ENCODE data around the gene ZBTB11. TPM values are rescaled to one million over a fixed set of nuclear protein-coding genes. Genes with fewer than 3 reads are reported as not detected.

ZBTB11 gene
- polyA plus RNA-seq, 3 donors = 5.1 to 20.2 (median 6.8) TPM

GRCh38 chr3:101640256-101640655, 36.7 kb downstream of the ZBTB11 start:
- Mint-ChIP-seq H3K4me3 (no peak overlapping the region), H3K27me3 (ENCODE audit: low read depth in 3 of 3) (peaks cover 0 to 2% (median 0%) of the 10 kb centered on the region in 3 donors), H3K27ac (no peak overlapping the region), H3K36me3 (peaks cover 1 to 4% of the 10 kb centered on the region in 2 donors), H3K4me1 (peaks cover 4% of the 10 kb centered on the region), H3K9me3 (no peaks in the 10 kb centered on the region)
- no peak for DNase-seq
- Histone ChIP-seq H3K4me2 (replicated peaks; ENCODE audit: extremely low read depth, low read length, poor library complexity, severe bottlenecking) (no peak overlapping the region), H3K27ac (ENCODE audit: low read depth in 1 of 2, low read length in 2 of 2) (no peak overlapping the region), H4K20me1 (ENCODE audit: insufficient read depth, low read length) (no peaks in the 10 kb centered on the region), H3K4me1 (ENCODE audit: control insufficient read depth in 1 of 2, insufficient read depth in 2 of 2, low read length in 2 of 2) (no peaks in the 10 kb centered on the region), H3K9me3 (replicated peaks in 1 of 2; ENCODE audit: control insufficient read depth in 1 of 2, insufficient read depth in 1 of 2, low read length in 2 of 2) (no peaks in the 10 kb centered on the region), H3K36me3 (replicated peaks in 1 of 2; ENCODE audit: control insufficient read depth in 1 of 2, insufficient read depth in 2 of 2, low read length in 2 of 2) (no peaks in the 10 kb centered on the region), H3K4me3 (replicated peaks in 1 of 3; ENCODE audit: low read depth in 2 of 3, low read length in 3 of 3) (no peak overlapping the region), H2AFZ (ENCODE audit: insufficient read depth, low read depth, low read length, poor library complexity, severe bottlenecking) (no peak overlapping the region), H3K9ac (ENCODE audit: insufficient read depth, low read length, poor library complexity, severe bottlenecking) (no peak overlapping the region), H3K27me3 (ENCODE audit: control insufficient read depth in 2 of 2, insufficient read depth in 2 of 2, low read length in 2 of 2) (no peaks in the 10 kb centered on the region), H3K79me2 (ENCODE audit: insufficient read depth, low read length) (no peaks in the 10 kb centered on the region)
- intact Hi-C loops (cut with micrococcal nuclease) = no loop called here
- no peak for TF ChIP-seq CTCF (IDR thresholded peaks at IDR 0.05)
- 100% methylated on average over 2 of the region's 10 CpGs for WGBS (ENCODE audit: insufficient coverage)

- no peak overlapping the region for H3K4me3 ChIP-seq (replicated peaks in 1 of 3; ENCODE audit: low read depth in 2 of 3, low read length in 3 of 3)
- Mint-ChIP-seq H3K27me3 (ENCODE audit: low read depth in 3 of 3) (peaks cover 0 to 2% (median 2%) of the 10 kb centered on the region in 3 donors), H3K4me3 (no peak overlapping the region), H3K9me3 (no peaks in the 10 kb centered on the region), H3K4me1 (peaks cover 4% of the 10 kb centered on the region), H3K27ac (peak overlapping the region in 1 of 7 donors; percentile 12), H3K36me3 (peaks cover 0 to 4% of the 10 kb centered on the region in 2 donors)
- no peak overlapping the region for H3K4me2 ChIP-seq (replicated peaks; ENCODE audit: extremely low read depth, low read length, poor library complexity, severe bottlenecking)
- no peak overlapping the region for H2AFZ ChIP-seq (ENCODE audit: insufficient read depth, low read depth, low read length, poor library complexity, severe bottlenecking)
- no peak for DNase-seq
- no peaks in the 10 kb centered on the region for H3K79me2 ChIP-seq (ENCODE audit: insufficient read depth, low read length)
- H4K20me1 ChIP-seq (ENCODE audit: insufficient read depth, low read length) = no peaks in the 10 kb centered on the region
- H3K36me3 ChIP-seq (replicated peaks in 1 of 2; ENCODE audit: control insufficient read depth in 1 of 2, insufficient read depth in 2 of 2, low read length in 2 of 2) = no peaks in the 10 kb centered on the region
- WGBS (ENCODE audit: insufficient coverage) = 90% methylated on average over 4 of the region's 18 CpGs
- H3K4me1 ChIP-seq (ENCODE audit: control insufficient read depth in 1 of 2, insufficient read depth in 2 of 2, low read length in 2 of 2) = no peaks in the 10 kb centered on the region
- TF ChIP-seq CTCF (IDR thresholded peaks at IDR 0.05) = no peak
- intact Hi-C loops (cut with micrococcal nuclease) = no loop called here
- H3K27ac ChIP-seq (ENCODE audit: low read depth in 1 of 2, low read length in 2 of 2) = no peak overlapping the region
- H3K27me3 ChIP-seq (ENCODE audit: control insufficient read depth in 2 of 2, insufficient read depth in 2 of 2, low read length in 2 of 2) = no peaks in the 10 kb centered on the region
- no peaks in the 10 kb centered on the region for H3K9me3 ChIP-seq (replicated peaks in 1 of 2; ENCODE audit: control insufficient read depth in 1 of 2, insufficient read depth in 1 of 2, low read length in 2 of 2)
- no peak overlapping the region for H3K9ac ChIP-seq (ENCODE audit: insufficient read depth, low read length, poor library complexity, severe bottlenecking)
Observed at GRCh38 chr3:101639280-101639963, 37.5 kb downstream of the ZBTB11 start.
